Neural progenitor cell (in vitro differentiated cells): ENCODE results near the gene NAT14.

Source experiments
- EZH2 ChIP-seq: fragments of 200-600 bp; sonication (generic); IDR thresholded peaks from 2 replicates; pipeline ENCODE4 v1.6.1; 2017; ENCODE audit warnings: antibody characterized with exemption, mild to moderate bottlenecking, moderate library complexity
- EZH2phosphoT487 ChIP-seq: fragments of 200-600 bp; sonication (generic); IDR thresholded peaks from 2 replicates; pipeline ENCODE4 v1.6.1; 2017; ENCODE audit warnings: antibody characterized with exemption
- TF ChIP-seq, protein P1 (sequence below): fragments of 200-600 bp; sonication (generic); IDR thresholded peaks from 2 replicates; pipeline ENCODE4 v1.5.1; 2017; ENCODE audit warnings: antibody characterized with exemption, mild to moderate bottlenecking

DNA sequence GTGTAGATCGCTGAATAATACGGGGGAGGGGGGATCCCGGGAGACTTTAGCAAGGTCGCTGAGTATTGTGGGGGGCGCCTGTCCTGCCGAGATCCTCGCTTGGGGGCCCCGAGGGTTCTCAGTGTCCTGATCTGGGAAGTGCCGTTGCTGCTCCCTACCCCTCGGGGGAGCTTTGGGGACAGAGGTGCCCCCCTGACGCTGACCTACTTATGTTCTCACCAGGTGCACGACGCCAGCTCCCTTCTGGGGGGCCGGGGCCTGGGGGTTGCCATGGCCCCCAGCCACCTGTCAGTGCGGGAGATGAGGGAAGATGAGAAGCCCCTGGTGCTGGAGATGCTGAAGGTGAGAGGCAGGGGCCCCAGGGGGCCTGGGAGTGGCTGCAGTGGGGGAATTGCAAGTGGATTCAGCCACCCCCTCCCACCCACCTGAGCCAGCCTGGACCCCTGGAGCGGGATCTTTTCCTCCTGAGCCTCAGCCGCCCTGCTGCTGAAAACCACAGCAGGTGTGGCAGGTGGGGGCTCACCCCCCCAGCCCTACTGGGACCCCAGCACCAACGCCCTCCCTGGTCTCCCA is 537 bp downstream of the NAT14 start:
- TF ChIP-seq EZH2 (no peak), EZH2phosphoT487 (no peak)
- TF ChIP-seq, protein P1, sequence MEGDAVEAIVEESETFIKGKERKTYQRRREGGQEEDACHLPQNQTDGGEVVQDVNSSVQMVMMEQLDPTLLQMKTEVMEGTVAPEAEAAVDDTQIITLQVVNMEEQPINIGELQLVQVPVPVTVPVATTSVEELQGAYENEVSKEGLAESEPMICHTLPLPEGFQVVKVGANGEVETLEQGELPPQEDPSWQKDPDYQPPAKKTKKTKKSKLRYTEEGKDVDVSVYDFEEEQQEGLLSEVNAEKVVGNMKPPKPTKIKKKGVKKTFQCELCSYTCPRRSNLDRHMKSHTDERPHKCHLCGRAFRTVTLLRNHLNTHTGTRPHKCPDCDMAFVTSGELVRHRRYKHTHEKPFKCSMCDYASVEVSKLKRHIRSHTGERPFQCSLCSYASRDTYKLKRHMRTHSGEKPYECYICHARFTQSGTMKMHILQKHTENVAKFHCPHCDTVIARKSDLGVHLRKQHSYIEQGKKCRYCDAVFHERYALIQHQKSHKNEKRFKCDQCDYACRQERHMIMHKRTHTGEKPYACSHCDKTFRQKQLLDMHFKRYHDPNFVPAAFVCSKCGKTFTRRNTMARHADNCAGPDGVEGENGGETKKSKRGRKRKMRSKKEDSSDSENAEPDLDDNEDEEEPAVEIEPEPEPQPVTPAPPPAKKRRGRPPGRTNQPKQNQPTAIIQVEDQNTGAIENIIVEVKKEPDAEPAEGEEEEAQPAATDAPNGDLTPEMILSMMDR, result no peak
